ENCODE results near the gene NUAK2.
"Not testable (repeated sequence)": the region's sequence is repeated elsewhere in the genome, so short reads cannot be mapped to it uniquely, and the experiment has no call there.

DNA sequence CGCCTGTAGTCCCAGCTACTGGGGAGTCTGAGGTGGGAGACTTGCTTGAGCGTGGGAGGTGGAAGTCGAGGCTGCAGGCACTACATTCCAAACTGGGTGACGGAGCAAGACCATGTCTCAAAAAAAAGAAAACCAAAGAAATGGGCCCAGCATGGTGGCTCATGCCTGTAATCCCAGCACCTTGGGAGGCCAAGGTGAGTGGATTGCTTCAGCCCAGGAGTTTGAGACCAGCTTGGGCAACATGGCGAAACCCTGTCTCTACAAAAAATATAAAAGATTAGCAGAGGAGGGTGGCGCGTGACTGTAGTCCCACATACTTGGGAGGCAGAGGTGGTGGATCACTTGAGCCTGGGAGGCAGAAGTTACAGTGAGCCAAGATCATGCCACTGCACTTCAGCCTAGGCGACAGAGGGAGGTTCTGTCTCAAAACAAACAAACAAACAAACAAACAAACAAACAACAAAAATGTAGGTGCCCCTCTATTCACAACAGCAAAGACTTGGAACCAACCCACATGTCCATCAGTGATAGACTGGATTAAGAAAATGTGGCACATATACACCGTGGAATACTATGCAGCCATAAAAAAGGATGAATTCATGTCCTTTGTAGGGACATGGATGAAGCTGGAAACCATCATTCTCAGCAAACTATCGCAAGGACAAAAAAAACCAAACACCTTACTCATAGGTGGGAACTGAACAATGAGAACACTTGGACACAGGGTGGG lies 40.7 kb downstream of the NUAK2 start:
- not testable (repeated sequence) for TF ChIP-seq FOXM1 (IDR thresholded peaks at IDR 0.05; ENCODE audit: borderline replicate concordance); SP1 (IDR thresholded peaks at IDR 0.05); BHLHE40 (IDR thresholded peaks at IDR 0.05; ENCODE audit: borderline replicate concordance); FOXA1 (IDR thresholded peaks at IDR 0.05); SUZ12 (IDR thresholded peaks at IDR 0.05)

All from HEK293T (cell line).